ENCODE measurements around the gene CHCHD3. TPM values are rescaled to one million over a fixed set of nuclear protein-coding genes. Genes with fewer than 3 reads are reported as not detected.

The CHCHD3 gene
- total RNA-seq, 2 experiments from 2014 or later = 83.5 to 83.8 TPM

DNA sequence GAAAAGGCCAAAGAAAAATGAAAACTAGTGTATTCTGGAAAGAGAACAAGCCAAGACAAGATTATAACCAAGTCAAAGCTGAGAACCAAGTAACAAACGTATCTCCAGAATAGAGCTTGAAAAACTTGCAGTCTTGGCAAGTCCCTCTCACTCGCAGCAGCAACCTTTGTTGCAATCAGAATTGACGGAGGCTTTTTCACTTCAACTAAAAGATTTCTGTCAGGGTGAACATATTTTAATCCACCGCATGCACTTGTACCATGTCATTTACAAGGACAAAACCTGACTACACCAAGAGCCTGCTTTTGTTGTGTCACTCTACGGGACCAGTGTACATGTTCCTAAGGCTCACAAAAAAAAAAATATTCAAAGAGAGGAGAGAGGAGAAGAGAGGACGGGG is 122.0 kb downstream of the CHCHD3 start:
- no peaks in the 10 kb centered on the region for H3K9me3 ChIP-seq (ENCODE audit: low read length)
- no peaks in the 10 kb centered on the region for H4K20me1 ChIP-seq (ENCODE audit: insufficient read depth, low read length)
- ChIA-PET CTCF (ENCODE audit: unreplicated experiment) (no interaction called here), POLR2A (no interaction called here)
- H3K9me2 ChIP-seq (ENCODE audit: insufficient read depth, low read length) = no peaks in the 10 kb centered on the region
- H3K79me2 ChIP-seq (ENCODE audit: insufficient read depth, low read depth, low read length) = peaks cover 7% of the 10 kb centered on the region; the same call in 1 of the 2 replicates
- intact Hi-C loops (cut with micrococcal nuclease; ENCODE audit: unreplicated experiment) = no loop called here
- H3K4me3 ChIP-seq (ENCODE audit: low read depth, low read length, poor library complexity, severe bottlenecking) = no peak overlapping the region
- H3K4me1 ChIP-seq (ENCODE audit: insufficient read depth, low read length, poor library complexity, severe bottlenecking) = peaks cover 2% of the 10 kb centered on the region
- H3K4me2 ChIP-seq (ENCODE audit: low read length) = no peak overlapping the region
- no peak overlapping the region for H2AFZ ChIP-seq (ENCODE audit: low read length)
- no TSS peak for BruUV-seq (replicated peaks)
- TF ChIP-seq, protein P1, sequence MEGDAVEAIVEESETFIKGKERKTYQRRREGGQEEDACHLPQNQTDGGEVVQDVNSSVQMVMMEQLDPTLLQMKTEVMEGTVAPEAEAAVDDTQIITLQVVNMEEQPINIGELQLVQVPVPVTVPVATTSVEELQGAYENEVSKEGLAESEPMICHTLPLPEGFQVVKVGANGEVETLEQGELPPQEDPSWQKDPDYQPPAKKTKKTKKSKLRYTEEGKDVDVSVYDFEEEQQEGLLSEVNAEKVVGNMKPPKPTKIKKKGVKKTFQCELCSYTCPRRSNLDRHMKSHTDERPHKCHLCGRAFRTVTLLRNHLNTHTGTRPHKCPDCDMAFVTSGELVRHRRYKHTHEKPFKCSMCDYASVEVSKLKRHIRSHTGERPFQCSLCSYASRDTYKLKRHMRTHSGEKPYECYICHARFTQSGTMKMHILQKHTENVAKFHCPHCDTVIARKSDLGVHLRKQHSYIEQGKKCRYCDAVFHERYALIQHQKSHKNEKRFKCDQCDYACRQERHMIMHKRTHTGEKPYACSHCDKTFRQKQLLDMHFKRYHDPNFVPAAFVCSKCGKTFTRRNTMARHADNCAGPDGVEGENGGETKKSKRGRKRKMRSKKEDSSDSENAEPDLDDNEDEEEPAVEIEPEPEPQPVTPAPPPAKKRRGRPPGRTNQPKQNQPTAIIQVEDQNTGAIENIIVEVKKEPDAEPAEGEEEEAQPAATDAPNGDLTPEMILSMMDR (conservative IDR thresholded peaks at IDR 0.05; ENCODE audit: low read length) = no peak
- TF ChIP-seq EZH2phosphoT487 (IDR thresholded peaks at IDR 0.05; ENCODE audit: borderline replicate concordance, low read depth, low read length) = no peak
- no peak overlapping the region for H3K27ac ChIP-seq (ENCODE audit: low read depth, low read length, poor library complexity, severe bottlenecking)
- no peaks in the 10 kb centered on the region for H3K36me3 ChIP-seq (ENCODE audit: insufficient read depth, low read length)
- DNase-seq (ENCODE audit: low spot score) = no peak

DNA sequence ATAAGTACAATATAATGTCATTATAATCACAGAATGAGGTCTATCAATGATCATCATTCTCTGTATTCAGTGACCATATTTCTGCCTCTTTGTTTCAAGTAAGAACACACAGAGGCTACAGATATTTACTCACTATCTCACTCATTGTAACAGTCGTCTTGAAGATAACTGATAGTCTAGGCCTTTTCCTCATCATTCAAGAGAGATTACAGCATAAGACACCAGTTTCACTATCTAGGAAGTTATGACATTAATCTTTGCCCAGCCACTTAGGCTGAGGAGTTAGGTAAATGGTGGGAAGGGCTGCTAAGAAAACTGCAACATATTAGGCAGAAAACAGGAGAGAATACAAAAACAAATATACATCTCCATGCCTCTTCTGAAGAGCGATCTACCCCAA is 125.3 kb downstream of the CHCHD3 start:
- no peaks in the 10 kb centered on the region for H4K20me1 ChIP-seq (ENCODE audit: insufficient read depth, low read length)
- no peak for DNase-seq (ENCODE audit: low spot score)
- H3K36me3 ChIP-seq (ENCODE audit: insufficient read depth, low read length) = no peaks in the 10 kb centered on the region
- H3K9me2 ChIP-seq (ENCODE audit: insufficient read depth, low read length) = no peaks in the 10 kb centered on the region
- H3K4me3 ChIP-seq (ENCODE audit: low read depth, low read length, poor library complexity, severe bottlenecking) = no peak overlapping the region
- no TSS peak for BruUV-seq (replicated peaks)
- no peaks in the 10 kb centered on the region for H3K4me1 ChIP-seq (ENCODE audit: insufficient read depth, low read length, poor library complexity, severe bottlenecking)
- H3K27ac ChIP-seq (ENCODE audit: low read depth, low read length, poor library complexity, severe bottlenecking) = no peak overlapping the region
- H3K79me2 ChIP-seq (ENCODE audit: insufficient read depth, low read depth, low read length) = no peaks in the 10 kb centered on the region
- H3K9me3 ChIP-seq (ENCODE audit: low read length) = no peaks in the 10 kb centered on the region
- no peak overlapping the region for H2AFZ ChIP-seq (ENCODE audit: low read length)
- CTCF ChIA-PET (ENCODE audit: unreplicated experiment) = no interaction called here
- intact Hi-C loops (cut with micrococcal nuclease; ENCODE audit: unreplicated experiment) = no loop called here
- TF ChIP-seq EZH2phosphoT487 (IDR thresholded peaks at IDR 0.05; ENCODE audit: borderline replicate concordance, low read depth, low read length) = no peak
- TF ChIP-seq, protein P1 (conservative IDR thresholded peaks at IDR 0.05; ENCODE audit: low read length) = no peak
- POLR2A ChIA-PET = no interaction called here
- no peak overlapping the region for H3K4me2 ChIP-seq (ENCODE audit: low read length)

DNA sequence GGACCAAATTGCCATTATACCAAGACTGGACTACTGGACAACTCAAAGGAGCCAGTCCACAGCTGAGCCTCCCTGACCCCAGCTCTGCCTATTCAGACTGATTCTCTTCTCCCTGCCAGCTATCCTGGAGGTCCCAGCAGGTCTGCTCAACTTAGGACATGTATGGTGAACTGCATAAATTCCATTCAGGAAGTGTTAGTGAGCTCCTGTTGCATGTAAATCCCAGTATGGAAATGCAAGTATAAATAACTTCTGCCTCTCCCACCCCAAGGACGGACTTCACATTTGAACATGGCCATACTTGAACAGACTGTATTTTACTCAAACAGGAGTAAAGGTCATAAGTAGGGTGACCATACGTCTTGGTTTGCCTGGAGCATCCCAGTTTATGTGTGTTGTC is 128.4 kb downstream of the CHCHD3 start:
- Histone ChIP-seq H3K4me1 (ENCODE audit: insufficient read depth, low read length, poor library complexity, severe bottlenecking) (no peaks in the 10 kb centered on the region), H3K36me3 (ENCODE audit: insufficient read depth, low read length) (no peaks in the 10 kb centered on the region), H3K27ac (ENCODE audit: low read depth, low read length, poor library complexity, severe bottlenecking) (no peak overlapping the region), H3K4me3 (ENCODE audit: low read depth, low read length, poor library complexity, severe bottlenecking) (no peak overlapping the region), H3K9me3 (ENCODE audit: low read length) (no peaks in the 10 kb centered on the region), H2AFZ (ENCODE audit: low read length) (no peak overlapping the region), H3K4me2 (ENCODE audit: low read length) (no peak overlapping the region), H3K9me2 (ENCODE audit: insufficient read depth, low read length) (no peaks in the 10 kb centered on the region), H4K20me1 (ENCODE audit: insufficient read depth, low read length) (no peaks in the 10 kb centered on the region; the same call in 1 of the 2 replicates), H3K79me2 (ENCODE audit: insufficient read depth, low read depth, low read length) (no peaks in the 10 kb centered on the region)
- DNase-seq (ENCODE audit: low spot score) = no peak
- no TSS peak for BruUV-seq (replicated peaks)
- TF ChIP-seq, protein P1 (conservative IDR thresholded peaks at IDR 0.05; ENCODE audit: low read length) = no peak
- intact Hi-C loops (cut with micrococcal nuclease; ENCODE audit: unreplicated experiment) = no loop called here
- POLR2A ChIA-PET = no interaction called here
- CTCF ChIA-PET (ENCODE audit: unreplicated experiment) = no interaction called here
